GM12891 (cell line): Measurements from ENCODE around the gene SYTL4.

Experiments
- PAX5 ChIP-seq: IDR thresholded peaks from 2 replicates; pipeline ENCODE4 v1.6.1; 2011; ENCODE audit warnings: low read length, moderate library complexity, mild to moderate bottlenecking; ENCODE audit not compliant: insufficient read depth, severe bottlenecking
- POLR2A ChIP-seq: IDR thresholded peaks from 2 replicates; pipeline ENCODE4 v1.6.1; 2011; ENCODE audit warnings: low read depth, low read length, control low read depth
- POLR2AphosphoS5 ChIP-seq: IDR thresholded peaks from 2 replicates; pipeline ENCODE4 v1.6.1; 2011; ENCODE audit warnings: low read depth, low read length, control low read depth
- POU2F2 ChIP-seq: IDR thresholded peaks from 2 replicates; pipeline ENCODE4 v1.6.1; 2011; ENCODE audit warnings: low read depth, mild to moderate bottlenecking, control low read depth, low read length, moderate library complexity
- SPI1 ChIP-seq: IDR thresholded peaks from 2 replicates; pipeline ENCODE4 v1.6.1; 2011; ENCODE audit warnings: low read depth, low read length, control low read depth
- TAF1 ChIP-seq: IDR thresholded peaks from 2 replicates; pipeline ENCODE4 v1.6.1; 2011; ENCODE audit warnings: low read depth, low read length, control low read depth

- TF ChIP-seq POLR2A: no peak
- no peak for TF ChIP-seq POLR2AphosphoS5
- no peak for TF ChIP-seq SPI1
- TF ChIP-seq TAF1: no peak
- TF ChIP-seq PAX5: no peak
- TF ChIP-seq POU2F2: no peak
Observed at GRCh38 chrX:100680756-100681155, 51.2 kb downstream of the SYTL4 start.
